Effector memory CD4-positive, alpha-beta T cell (primary cell): Measurements from ENCODE around the gene CHN1.

Experiments used
- DNase-seq, 3 donors: peaks; one replicate each; pipeline ENCODE4 v3.0.0-alpha.2; 2020
- H3K27ac ChIP-seq: 2 replicates; pipeline ENCODE4 v1.7.0; 2013; ENCODE audit warnings: mild to moderate bottlenecking, low read length, moderate library complexity; ENCODE audit not compliant: insufficient read depth, poor library complexity, severe bottlenecking
- H3K27me3 ChIP-seq: replicated peaks from 2 replicates; pipeline ENCODE4 v1.7.0; 2013; ENCODE audit warnings: mild to moderate bottlenecking, low read length; ENCODE audit not compliant: insufficient read depth, control insufficient read depth, poor library complexity, severe bottlenecking
- H3K36me3 ChIP-seq: 2 replicates; pipeline ENCODE4 v1.7.0; 2013; ENCODE audit warnings: mild to moderate bottlenecking, low read length, moderate library complexity; ENCODE audit not compliant: control insufficient read depth, insufficient read depth
- H3K4me1 ChIP-seq: 2 replicates; pipeline ENCODE4 v1.7.0; 2013; ENCODE audit warnings: low read length, mild to moderate bottlenecking; ENCODE audit not compliant: control insufficient read depth, insufficient read depth, poor library complexity, severe bottlenecking
- H3K4me3 ChIP-seq: 2 replicates; pipeline ENCODE4 v1.7.0; 2013; ENCODE audit warnings: low read length, low read depth, mild to moderate bottlenecking; ENCODE audit not compliant: insufficient read depth, poor library complexity, severe bottlenecking
- H3K9me3 ChIP-seq: 2 replicates; pipeline ENCODE4 v1.7.0; 2013; ENCODE audit warnings: mild to moderate bottlenecking, low read length, moderate library complexity; ENCODE audit not compliant: control insufficient read depth

CHN1 gene

GRCh38 chr2:175003875-175004729, 1.1 kb downstream of the CHN1 start:
- H3K27me3 ChIP-seq = peaks cover 11% of the 10 kb centered on the region
- no peaks in the 10 kb centered on the region for H3K36me3 ChIP-seq
- H3K9me3 ChIP-seq = no peaks in the 10 kb centered on the region
- H3K27ac ChIP-seq = no peak overlapping the region
- DNase-seq = no peak
- H3K4me1 ChIP-seq = peaks cover 4% of the 10 kb centered on the region
- no peak overlapping the region for H3K4me3 ChIP-seq

GRCh38 chr2:175002547-175003274, 2.5 kb downstream of the CHN1 start:
- Histone ChIP-seq H3K27ac (no peak overlapping the region), H3K9me3 (no peaks in the 10 kb centered on the region), H3K4me3 (no peak overlapping the region), H3K36me3 (no peaks in the 10 kb centered on the region), H3K27me3 (peaks cover 11% of the 10 kb centered on the region), H3K4me1 (peaks cover 4% of the 10 kb centered on the region)
- no peak for DNase-seq

GRCh38 chr2:175001566-175001965, 3.6 kb downstream of the CHN1 start:
- no peaks in the 10 kb centered on the region for H3K36me3 ChIP-seq
- H3K27me3 ChIP-seq = peaks cover 11% of the 10 kb centered on the region
- H3K4me3 ChIP-seq = no peak overlapping the region
- no peak for DNase-seq
- H3K4me1 ChIP-seq = peaks cover 4% of the 10 kb centered on the region
- H3K9me3 ChIP-seq = no peaks in the 10 kb centered on the region
- no peak overlapping the region for H3K27ac ChIP-seq

GRCh38 chr2:174997110-174997509, 8.1 kb downstream of the CHN1 start:
- H3K36me3 ChIP-seq = no peaks in the 10 kb centered on the region
- H3K27me3 ChIP-seq = peaks cover 7% of the 10 kb centered on the region
- no peaks in the 10 kb centered on the region for H3K9me3 ChIP-seq
- DNase-seq = no peak
- no peaks in the 10 kb centered on the region for H3K4me1 ChIP-seq
- no peak overlapping the region for H3K27ac ChIP-seq
- no peak overlapping the region for H3K4me3 ChIP-seq

GRCh38 chr2:174996622-174997021, 8.6 kb downstream of the CHN1 start:
- no peaks in the 10 kb centered on the region for H3K4me1 ChIP-seq
- no peak overlapping the region for H3K4me3 ChIP-seq
- H3K27me3 ChIP-seq = peaks cover 2% of the 10 kb centered on the region
- H3K9me3 ChIP-seq = no peaks in the 10 kb centered on the region
- H3K27ac ChIP-seq = no peak overlapping the region
- H3K36me3 ChIP-seq = no peaks in the 10 kb centered on the region
- no peak for DNase-seq

- no peak overlapping the region for H3K4me3 ChIP-seq
- no peaks in the 10 kb centered on the region for H3K4me1 ChIP-seq
- H3K9me3 ChIP-seq = no peaks in the 10 kb centered on the region
- no peak for DNase-seq
- no peaks in the 10 kb centered on the region for H3K27me3 ChIP-seq
- H3K36me3 ChIP-seq = no peaks in the 10 kb centered on the region
- H3K27ac ChIP-seq = no peak overlapping the region
Measured at GRCh38 chr2:174994381-174994780, 10.8 kb downstream of the CHN1 start.

GRCh38 chr2:174992886-174993285, 12.3 kb downstream of the CHN1 start:
- H3K9me3 ChIP-seq = no peaks in the 10 kb centered on the region
- H3K27ac ChIP-seq = no peak overlapping the region
- no peak for DNase-seq
- H3K4me3 ChIP-seq = no peak overlapping the region
- H3K36me3 ChIP-seq = no peaks in the 10 kb centered on the region
- H3K27me3 ChIP-seq = no peaks in the 10 kb centered on the region
- H3K4me1 ChIP-seq = no peaks in the 10 kb centered on the region

- no peak overlapping the region for H3K4me3 ChIP-seq
- no peaks in the 10 kb centered on the region for H3K4me1 ChIP-seq
- DNase-seq = no peak
- no peaks in the 10 kb centered on the region for H3K36me3 ChIP-seq
- H3K27ac ChIP-seq = no peak overlapping the region
- H3K27me3 ChIP-seq = no peaks in the 10 kb centered on the region
- no peaks in the 10 kb centered on the region for H3K9me3 ChIP-seq
Measured at GRCh38 chr2:174985614-174986013, 19.6 kb downstream of the CHN1 start.

- Histone ChIP-seq H3K27ac (no peak overlapping the region), H3K36me3 (no peaks in the 10 kb centered on the region), H3K4me1 (no peaks in the 10 kb centered on the region), H3K4me3 (no peak overlapping the region), H3K27me3 (no peaks in the 10 kb centered on the region), H3K9me3 (no peaks in the 10 kb centered on the region)
- no peak for DNase-seq
Measured at GRCh38 chr2:174984561-174984960, 20.6 kb downstream of the CHN1 start.

GRCh38 chr2:174981331-174981730, 23.9 kb downstream of the CHN1 start:
- Histone ChIP-seq H3K36me3 (no peaks in the 10 kb centered on the region), H3K4me3 (no peak overlapping the region), H3K4me1 (no peaks in the 10 kb centered on the region), H3K27ac (no peak overlapping the region), H3K9me3 (no peaks in the 10 kb centered on the region), H3K27me3 (no peaks in the 10 kb centered on the region)
- no peak for DNase-seq
